CD14-positive monocyte (primary cell): ENCODE results near the gene ZFP57. TPM values are rescaled to one million over a fixed set of nuclear protein-coding genes. Genes with fewer than 3 reads are reported as not detected.

ENCODE experiments used
- DNase-seq, 3 donors: peaks; one replicate each; pipeline ENCODE4 v3.0.0-alpha.2; 2011 to 2022
- H2AFZ ChIP-seq: 2 replicates; pipeline ENCODE4 v1.6.0; 2012; ENCODE audit warnings: mild to moderate bottlenecking, low read depth, low read length, inconsistent platforms; ENCODE audit not compliant: insufficient read depth, poor library complexity, severe bottlenecking
- H3K27ac ChIP-seq, 2 donors: 1 replicate in 1 of 2; 2 replicates in 1 of 2; pipeline ENCODE4 v1.5.1; 2012 to 2013; ENCODE audit warnings: low read length in 2 of 2, control low read depth in 1 of 2, inconsistent platforms in 1 of 2, low read depth in 1 of 2, mild to moderate bottlenecking in 1 of 2
- H3K27me3 ChIP-seq, 2 donors: one replicate each; pipeline versions ENCODE4 v1.6.0 to v1.6.1; 2011 to 2013; ENCODE audit warnings: low read length in 2 of 2; ENCODE audit not compliant: control insufficient read depth in 2 of 2, insufficient read depth in 2 of 2
- H3K36me3 ChIP-seq, 2 donors: replicated peaks in 1 of 2; 1 replicate in 1 of 2; 2 replicates in 1 of 2; pipeline versions ENCODE4 v1.5.1 to v1.6.1; 2012 to 2013; ENCODE audit warnings: low read length in 2 of 2, control low read depth in 1 of 2, inconsistent platforms in 1 of 2, mild to moderate bottlenecking in 1 of 2; ENCODE audit not compliant: insufficient read depth in 2 of 2, control insufficient read depth in 1 of 2
- H3K4me1 ChIP-seq, 2 donors: 1 replicate in 1 of 2; 2 replicates in 1 of 2; pipeline versions ENCODE4 v1.5.1 to v1.6.1; 2012 to 2013; ENCODE audit warnings: low read length in 2 of 2, control low read depth in 1 of 2, inconsistent platforms in 1 of 2, mild to moderate bottlenecking in 1 of 2, moderate library complexity in 1 of 2; ENCODE audit not compliant: insufficient read depth in 2 of 2, control insufficient read depth in 1 of 2
- H3K4me2 ChIP-seq: replicated peaks from 2 replicates; pipeline ENCODE3; 2012; ENCODE audit warnings: low read length, moderate library complexity, mild to moderate bottlenecking; ENCODE audit not compliant: poor library complexity, severe bottlenecking; ENCODE audit errors: extremely low read depth
- H3K4me3 ChIP-seq, 3 experiments: fragments of 200-600 bp in 1 of 3; sonication (generic) in 1 of 3; replicated peaks in 1 of 3; 1 replicate in 2 of 3; 2 replicates in 1 of 3; pipeline ENCODE4 v1.5.1; 2011 to 2013; ENCODE audit warnings: low read length in 3 of 3, mild to moderate bottlenecking in 3 of 3, control low read depth in 2 of 3, low read depth in 2 of 3, inconsistent platforms in 1 of 3, moderate library complexity in 1 of 3
- H3K79me2 ChIP-seq: 2 replicates; pipeline ENCODE4 v1.6.0; 2012; ENCODE audit warnings: mild to moderate bottlenecking, control low read depth, inconsistent platforms, low read length, moderate library complexity; ENCODE audit not compliant: insufficient read depth
- H3K9ac ChIP-seq: 2 replicates; pipeline ENCODE4 v1.6.0; 2017; ENCODE audit warnings: low read length, mild to moderate bottlenecking; ENCODE audit not compliant: insufficient read depth, poor library complexity, severe bottlenecking
- H3K9me3 ChIP-seq, 2 donors: replicated peaks in 1 of 2; 1 replicate in 1 of 2; 2 replicates in 1 of 2; pipeline versions ENCODE4 v1.5.1 to v1.6.1; 2012 to 2013; ENCODE audit warnings: low read length in 2 of 2, control low read depth in 1 of 2; ENCODE audit not compliant: control insufficient read depth in 1 of 2, insufficient read depth in 1 of 2
- H4K20me1 ChIP-seq: 2 replicates; pipeline ENCODE4 v1.6.0; 2012; ENCODE audit warnings: mild to moderate bottlenecking, low read length, control low read depth, moderate library complexity; ENCODE audit not compliant: insufficient read depth
- H3K27ac Mint-ChIP-seq, 7 donors: one replicate each; pipeline ENCODE4 v1.8.0; 2020; ENCODE audit warnings: mild to moderate bottlenecking in 7 of 7, mixed read lengths in 7 of 7, moderate library complexity in 6 of 7, inconsistent platforms in 2 of 7
- H3K27me3 Mint-ChIP-seq, 3 donors: one replicate each; pipeline ENCODE4 v1.8.0; 2021 to 2022; ENCODE audit warnings: low read depth in 3 of 3, mild to moderate bottlenecking in 3 of 3, mixed read lengths in 3 of 3, moderate library complexity in 3 of 3, inconsistent platforms in 1 of 3
- H3K36me3 Mint-ChIP-seq, 2 donors: one replicate each; pipeline ENCODE4 v1.8.0; 2020; ENCODE audit warnings: mixed read lengths in 2 of 2, inconsistent platforms in 1 of 2, mild to moderate bottlenecking in 1 of 2
- H3K4me1 Mint-ChIP-seq: one replicate; pipeline ENCODE4 v1.8.0; 2020; ENCODE audit warnings: mild to moderate bottlenecking, mixed read lengths
- H3K4me3 Mint-ChIP-seq, 2 donors: one replicate each; pipeline ENCODE4 v1.8.0; 2020; ENCODE audit warnings: mild to moderate bottlenecking in 2 of 2, mixed read lengths in 2 of 2, moderate library complexity in 1 of 2
- H3K9me3 Mint-ChIP-seq, 7 donors: one replicate each; pipeline ENCODE4 v1.8.0; 2020 to 2022; ENCODE audit warnings: mixed read lengths in 7 of 7, mild to moderate bottlenecking in 6 of 7, moderate library complexity in 6 of 7, inconsistent platforms in 2 of 7
- WGBS: methylation state at CpG from one replicate; pipeline ENCODE4 v1.1.5; 2013; ENCODE audit warnings: missing lambda C conversion rate; ENCODE audit not compliant: insufficient coverage; 5-methylcytosine and 5-hydroxymethylcytosine counted together
- intact Hi-C, 2 donors: fragments of 100-400 bp; cut with micrococcal nuclease; formaldehyde crosslinking; loops; one replicate each; pipeline versions ENCODE4 v1.15.0 to v1.15.1; 2023
- polyA plus RNA-seq, 3 donors: library from polyadenylated mRNA; depleted of rRNA in 1 of 3; unstranded in 2 of 3; stranded (reverse) in 1 of 3; fragments of 300-500 nt in 2 of 3; fragments of >200 nt in 1 of 3; fragmentation: Illumina TruSeq in 2 of 3; gene quantifications; 1 replicate in 2 of 3; 2 replicates in 1 of 3; pipeline ENCODE4 v1.2.3, GENCODE V29; 2012 to 2021
- TF ChIP-seq, protein P1 (sequence below): fragments of 200-600 bp; IDR thresholded peaks from one replicate; pipeline ENCODE4 v1.8.0; 2022; ENCODE audit warnings: antibody characterized with exemption, mild to moderate bottlenecking

ZFP57 gene
- polyA plus RNA-seq, 3 donors = 0.72 TPM; not detected in 2

DNA sequence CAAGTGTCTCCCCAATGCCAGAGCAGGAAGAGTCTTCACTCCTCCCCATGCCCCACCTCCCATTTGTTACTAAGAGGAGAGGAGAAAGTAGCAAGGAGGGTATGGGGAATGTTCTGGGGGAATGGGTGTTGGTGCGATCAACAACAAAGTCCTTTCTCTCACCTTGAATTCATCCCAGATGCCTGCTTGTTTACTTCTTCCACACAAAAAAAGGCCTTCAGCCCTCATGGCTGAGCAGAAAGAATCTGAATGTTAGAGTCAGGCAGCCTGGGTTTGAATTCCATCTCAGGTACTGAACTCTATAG, 14.2 kb downstream of the ZFP57 start:
- Histone ChIP-seq H4K20me1 (no peaks in the 10 kb centered on the region), H3K27me3 (peaks cover 0 to 7% of the 10 kb centered on the region in 2 donors), H3K4me3 (no peak overlapping the region), H2AFZ (no peak overlapping the region), H3K36me3 (no peaks in the 10 kb centered on the region), H3K4me1 (no peaks in the 10 kb centered on the region), H3K9me3 (no peaks in the 10 kb centered on the region), H3K27ac (no peak overlapping the region), H3K79me2 (no peaks in the 10 kb centered on the region), H3K9ac (no peak overlapping the region), H3K4me2 (no peak overlapping the region)
- Mint-ChIP-seq H3K4me1 (peaks cover 2% of the 10 kb centered on the region), H3K27ac (no peak overlapping the region), H3K4me3 (no peak overlapping the region), H3K27me3 (peaks cover 10 to 38% (median 23%) of the 10 kb centered on the region in 3 donors), H3K9me3 (no peaks in the 10 kb centered on the region), H3K36me3 (no peaks in the 10 kb centered on the region)
- WGBS = no CpG with 5 or more reads among the region's 1 CpG
- intact Hi-C loops = no loop called here
- TF ChIP-seq, protein P1, sequence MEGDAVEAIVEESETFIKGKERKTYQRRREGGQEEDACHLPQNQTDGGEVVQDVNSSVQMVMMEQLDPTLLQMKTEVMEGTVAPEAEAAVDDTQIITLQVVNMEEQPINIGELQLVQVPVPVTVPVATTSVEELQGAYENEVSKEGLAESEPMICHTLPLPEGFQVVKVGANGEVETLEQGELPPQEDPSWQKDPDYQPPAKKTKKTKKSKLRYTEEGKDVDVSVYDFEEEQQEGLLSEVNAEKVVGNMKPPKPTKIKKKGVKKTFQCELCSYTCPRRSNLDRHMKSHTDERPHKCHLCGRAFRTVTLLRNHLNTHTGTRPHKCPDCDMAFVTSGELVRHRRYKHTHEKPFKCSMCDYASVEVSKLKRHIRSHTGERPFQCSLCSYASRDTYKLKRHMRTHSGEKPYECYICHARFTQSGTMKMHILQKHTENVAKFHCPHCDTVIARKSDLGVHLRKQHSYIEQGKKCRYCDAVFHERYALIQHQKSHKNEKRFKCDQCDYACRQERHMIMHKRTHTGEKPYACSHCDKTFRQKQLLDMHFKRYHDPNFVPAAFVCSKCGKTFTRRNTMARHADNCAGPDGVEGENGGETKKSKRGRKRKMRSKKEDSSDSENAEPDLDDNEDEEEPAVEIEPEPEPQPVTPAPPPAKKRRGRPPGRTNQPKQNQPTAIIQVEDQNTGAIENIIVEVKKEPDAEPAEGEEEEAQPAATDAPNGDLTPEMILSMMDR = no peak
- no peak for DNase-seq

- intact Hi-C loops = no loop called here
- H3K27me3 Mint-ChIP-seq = peaks cover 15 to 40% (median 28%) of the 10 kb centered on the region in 3 donors
- no peak overlapping the region for H3K4me3 ChIP-seq
- H3K36me3 Mint-ChIP-seq = no peaks in the 10 kb centered on the region
- H3K27me3 ChIP-seq = peaks cover 0 to 12% of the 10 kb centered on the region in 2 donors
- no peak overlapping the region for H3K27ac ChIP-seq
- no peak for DNase-seq
- H2AFZ ChIP-seq = no peak overlapping the region
- H3K9ac ChIP-seq = no peak overlapping the region
- H3K4me1 Mint-ChIP-seq = peaks cover 2% of the 10 kb centered on the region
- WGBS = 90% methylated on average over 2 of the region's 8 CpGs
- H4K20me1 ChIP-seq = no peaks in the 10 kb centered on the region
- no peak overlapping the region for H3K4me2 ChIP-seq
- TF ChIP-seq, protein P1 = no peak
- no peaks in the 10 kb centered on the region for H3K9me3 Mint-ChIP-seq
- H3K4me3 Mint-ChIP-seq = peak overlapping the region in 1 of 2 donors; percentile 16
- no peaks in the 10 kb centered on the region for H3K36me3 ChIP-seq
- H3K4me1 ChIP-seq = no peaks in the 10 kb centered on the region
- H3K27ac Mint-ChIP-seq = no peak overlapping the region
- H3K79me2 ChIP-seq = no peaks in the 10 kb centered on the region
- no peaks in the 10 kb centered on the region for H3K9me3 ChIP-seq
Measured at GRCh38 chr6:29665942-29666825, 14.8 kb downstream of the ZFP57 start.
